HepG2 (cell line): ENCODE measurements around the gene CD4. TPM values are rescaled to one million over a fixed set of nuclear protein-coding genes. Genes with fewer than 3 reads are reported as not detected.

Experiments used
- ATAC-seq: fragments of 200-7000 bp; cut with Tn5 transposase; 3 replicates; pipeline ENCODE4 v1.9.1; 2020; ENCODE audit warnings: mild to moderate bottlenecking, moderate library complexity
- BruUV-seq: library from RNA; stranded (reverse); fragments of 400-500 nt; replicated peaks from 2 replicates; lab custom pipeline; 2021; lab: Mats Ljungman, UMichigan
- CTCF ChIA-PET: fragments of 300-600 bp; formaldehyde crosslinking; extraction: SDS; loops from one replicate; lab custom pipeline; 2021; ENCODE audit warnings: low total read pairs, inconsistent platforms, low intra/inter-chr PET ratio; lab: Yijun Ruan, JAX
- POLR2A ChIA-PET: fragments of 350-600 bp; sonication (Branson Sonifier 250); formaldehyde crosslinking; loops from one replicate; lab custom pipeline; 2020; ENCODE audit warnings: antibody characterized with exemption, inconsistent platforms; lab: Yijun Ruan, JAX
- DNase-seq: peaks from one replicate; pipeline ENCODE4 v3.0.0-alpha.2; 2015; ENCODE audit warnings: low spot score
- FAIRE-seq: peaks from 3 replicates; lab custom pipeline; 2011; peaks lifted over from hg19 to GRCh38; lab: Jason Lieb, UNC
- H2AFZ ChIP-seq: one replicate; pipeline ENCODE4 v1.6.1; 2011; ENCODE audit warnings: low read length, inconsistent platforms
- H3K27ac ChIP-seq: fragments of 300-600 bp; 3 replicates; pipeline ENCODE4 v1.8.0; 2011; ENCODE audit warnings: mixed run types, mild to moderate bottlenecking, mixed read lengths, low read length, inconsistent platforms; ENCODE audit not compliant: insufficient read depth; ENCODE audit errors: extremely low read length
- H3K27me3 ChIP-seq, 2 experiments: fragments of 200-600 bp in 1 of 2; 2 replicates in 1 of 2; 3 replicates in 1 of 2; pipeline versions ENCODE4 v1.6.0 to v1.8.0; 2011; ENCODE audit warnings: low read length in 2 of 2, mild to moderate bottlenecking in 2 of 2, moderate library complexity in 2 of 2, inconsistent platforms in 1 of 2; ENCODE audit not compliant: insufficient read depth in 2 of 2, control insufficient read depth in 1 of 2
- H3K36me3 ChIP-seq, 2 experiments: fragments of 200-600 bp in 1 of 2; replicated peaks in 1 of 2; 2 replicates in 1 of 2; 3 replicates in 1 of 2; pipeline versions ENCODE4 v1.5.1 to v1.8.0; 2011; ENCODE audit warnings: low read length in 2 of 2, inconsistent platforms in 1 of 2; ENCODE audit not compliant: insufficient read depth in 2 of 2, control insufficient read depth in 1 of 2
- H3K4me1 ChIP-seq: 2 replicates; pipeline ENCODE4 v1.5.1; 2012; ENCODE audit warnings: low read length, inconsistent platforms; ENCODE audit not compliant: insufficient read depth
- H3K4me2 ChIP-seq: 2 replicates; pipeline ENCODE4 v1.6.0; 2011; ENCODE audit warnings: low read depth, low read length, inconsistent platforms
- H3K4me3 ChIP-seq, 3 experiments: fragments of 200-600 bp in 1 of 3; sonication (generic), shearing (Covaris generic) in 1 of 3; replicated peaks in 1 of 3; 2 replicates each; pipeline ENCODE4 v1.5.1; 2011 to 2016; ENCODE audit warnings: low read length in 3 of 3, inconsistent platforms in 2 of 3, low read depth in 2 of 3, mild to moderate bottlenecking in 2 of 3, control low read depth in 1 of 3, mixed read lengths in 1 of 3; ENCODE audit not compliant: insufficient read depth in 1 of 3
- H3K79me2 ChIP-seq: one replicate; pipeline ENCODE4 v1.6.1; 2011; ENCODE audit warnings: low read length, inconsistent platforms; ENCODE audit not compliant: insufficient read depth
- H3K9ac ChIP-seq: 2 replicates; pipeline ENCODE4 v1.6.0; 2011; ENCODE audit warnings: mild to moderate bottlenecking, low read depth, low read length, inconsistent platforms; ENCODE audit not compliant: insufficient read depth
- H3K9me3 ChIP-seq: 2 replicates; pipeline ENCODE4 v1.5.1; 2012; ENCODE audit warnings: mild to moderate bottlenecking, low read length
- H4K20me1 ChIP-seq: 2 replicates; pipeline ENCODE4 v1.6.0; 2011; ENCODE audit warnings: inconsistent platforms, mild to moderate bottlenecking, low read length, moderate library complexity; ENCODE audit not compliant: insufficient read depth
- AGO2 ChIP-seq: fragments of 200-400 bp; formaldehyde crosslinking; optimal IDR thresholded peaks from 2 replicates; pipeline ENCODE3; 2017; ENCODE audit warnings: mild to moderate bottlenecking, low read depth, low read length, moderate library complexity
- ARNT2 ChIP-seq: sonication (generic); formaldehyde crosslinking; IDR thresholded peaks from 2 replicates; pipeline ENCODE4 v1.8.0; 2022; ENCODE audit warnings: mild to moderate bottlenecking, low read depth, missing genetic modification reagents, moderate library complexity
- ATF7 ChIP-seq, 2 experiments: fragments of 450-650 bp in 1 of 2; sonication (generic) in 1 of 2; formaldehyde crosslinking in 1 of 2; IDR thresholded peaks; 2 replicates each; pipeline versions ENCODE4 v1.4.0 to v1.6.1; 2016 to 2020; ENCODE audit warnings: antibody characterized with exemption in 1 of 2, mild to moderate bottlenecking in 1 of 2, missing genetic modification reagents in 1 of 2
- HHEX ChIP-seq: IDR thresholded peaks from 2 replicates; pipeline ENCODE4 v1.6.1; 2016; ENCODE audit warnings: control low read depth
- IKZF1 ChIP-seq: fragments of 450-650 bp; IDR thresholded peaks from 2 replicates; pipeline ENCODE4 v1.7.1; 2016
- JUNB ChIP-seq: sonication (generic); formaldehyde crosslinking; IDR thresholded peaks from 2 replicates; pipeline ENCODE4 v1.8.0; 2022; ENCODE audit warnings: missing genetic modification reagents, mild to moderate bottlenecking, borderline replicate concordance
- KLF6 ChIP-seq: IDR thresholded peaks from 2 replicates; pipeline ENCODE4 v1.8.0; 2016; ENCODE audit warnings: missing biosample characterization, missing genetic modification reagents
- MNT ChIP-seq: fragments of 450-650 bp; IDR thresholded peaks from 2 replicates; pipeline ENCODE4 v1.6.1; 2016
- SAP130 ChIP-seq: IDR thresholded peaks from 2 replicates; pipeline ENCODE4 v1.6.1; 2016; ENCODE audit warnings: low read depth
- SKIL ChIP-seq: sonication (generic); formaldehyde crosslinking; IDR thresholded peaks from 2 replicates; pipeline ENCODE4 v1.8.0; 2022; ENCODE audit warnings: missing genetic modification reagents, mild to moderate bottlenecking, moderate library complexity, borderline replicate concordance
- ZNF326 ChIP-seq: sonication (generic); formaldehyde crosslinking; IDR thresholded peaks from 2 replicates; pipeline ENCODE4 v1.4.0; 2020; ENCODE audit warnings: missing genetic modification reagents, borderline replicate concordance
- ZNF337 ChIP-seq: sonication (generic); formaldehyde crosslinking; IDR thresholded peaks from 2 replicates; pipeline ENCODE4 v1.5.1; 2020; ENCODE audit warnings: missing genetic modification reagents, low read depth, mild to moderate bottlenecking, borderline replicate concordance
- ZNF432 ChIP-seq: sonication (generic); formaldehyde crosslinking; IDR thresholded peaks from 2 replicates; pipeline ENCODE4 v1.5.0; 2020; ENCODE audit warnings: missing genetic modification reagents, mild to moderate bottlenecking, borderline replicate concordance
- ZSCAN21 ChIP-seq: sonication (generic); formaldehyde crosslinking; IDR thresholded peaks from 2 replicates; pipeline ENCODE4 v1.8.0; 2022; ENCODE audit warnings: mild to moderate bottlenecking, missing genetic modification reagents, moderate library complexity, borderline replicate concordance
- ZSCAN30 ChIP-seq: sonication (generic); formaldehyde crosslinking; IDR thresholded peaks from 2 replicates; pipeline ENCODE4 v1.5.0; 2020; ENCODE audit warnings: mild to moderate bottlenecking, missing genetic modification reagents
- WGBS: methylation state at CpG from one replicate; pipeline ENCODE4 v1.1.6; 2017; ENCODE audit warnings: low lambda C conversion rate; 5-methylcytosine and 5-hydroxymethylcytosine counted together
- in situ Hi-C: cut with HindIII; loops from 2 replicates; pipeline ENCODE4 v1.10.0; 2017; ENCODE audit warnings: low pct_unique_long_range_greater_than_20kb; ENCODE audit not compliant: extremely low pct_ligation_motif_present
- intact Hi-C: fragments of 100-400 bp; cut with micrococcal nuclease; formaldehyde crosslinking; loops from one replicate; pipeline ENCODE4 v1.10.0; 2022; ENCODE audit not compliant: unreplicated experiment
- polyA plus RNA-seq, 8 experiments: library from polyadenylated mRNA; depleted of rRNA in 3 of 8; stranded (reverse) in 7 of 8; unstranded in 1 of 8; fragments of >200 nt; fragmentation: Illumina TruSeq in 4 of 8; extraction: Trizol in 4 of 8; gene quantifications; 2 replicates each; pipeline versions ENCODE4 v1.2.1 to v1.2.3, GENCODE V29; 2011 to 2016; ENCODE audit warnings: low read depth in 4 of 8, missing spikeins in 1 of 8, mixed read lengths in 1 of 8; ENCODE audit not compliant: insufficient read depth in 1 of 8
- total RNA-seq, 5 experiments: library from RNA; depleted of rRNA; stranded (reverse); fragments of >200 nt; fragmentation: Illumina TruSeq; extraction: Trizol; gene quantifications; 2 replicates each; pipeline ENCODE4 v1.2.3, GENCODE V29; 2016; ENCODE audit warnings: low read depth in 1 of 5
- TF ChIP-seq, protein P1 (sequence below): sonication (generic); formaldehyde crosslinking; IDR thresholded peaks from 2 replicates; pipeline ENCODE4 v1.8.1; 2023; ENCODE audit warnings: mild to moderate bottlenecking, missing genetic modification reagents
- TF ChIP-seq, protein P2 (sequence below): sonication (generic); formaldehyde crosslinking; IDR thresholded peaks from 2 replicates; pipeline ENCODE4 v1.4.0; 2020; ENCODE audit warnings: missing genetic modification reagents

CD4 gene
- total and polyA plus RNA-seq, 2 of the 13 experiments (the other 11 are each of a cell fraction or from before 2014, with no cell fraction given), result 0.07 to 0.95 TPM

DNA sequence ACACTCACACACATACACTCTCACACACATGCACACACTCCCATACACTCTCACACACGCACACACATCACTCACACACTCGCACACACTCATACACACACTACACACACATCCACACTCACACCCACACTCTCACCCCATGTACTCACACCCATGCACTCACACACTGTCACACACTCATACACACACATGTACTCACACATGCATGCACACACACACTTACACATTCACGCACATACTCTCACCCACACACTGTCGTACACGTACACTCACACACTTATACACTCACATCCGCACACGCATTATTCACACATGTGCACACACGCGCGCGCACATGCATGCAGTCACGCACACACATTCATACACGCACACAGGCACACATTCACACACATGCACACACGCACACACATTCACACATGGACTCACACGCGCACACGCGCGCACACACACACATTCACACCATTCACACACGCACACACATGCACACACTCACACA lies 28.4 kb downstream of the CD4 start:
- DNase-seq, result no peak
- H3K4me2 ChIP-seq, result no peak overlapping the region
- no peak for FAIRE-seq
- no peak overlapping the region for H3K9ac ChIP-seq
- ChIA-PET CTCF (no interaction called here), POLR2A (no interaction called here)
- no peaks in the 10 kb centered on the region for H3K9me3 ChIP-seq
- no peaks in the 10 kb centered on the region for H4K20me1 ChIP-seq
- H3K4me1 ChIP-seq, result peaks cover 42% of the 10 kb centered on the region
- H3K79me2 ChIP-seq, result no peaks in the 10 kb centered on the region
- intact Hi-C loops, result no loop called here
- in situ Hi-C loops, result no loop called here
- no peak overlapping the region for H3K27ac ChIP-seq
- no peak overlapping the region for H2AFZ ChIP-seq
- BruUV-seq, result no TSS peak
- H3K36me3 ChIP-seq, result no peaks in the 10 kb centered on the region
- peaks cover 7 to 34% of the 10 kb centered on the region in 2 experiments; a peak in 4 of 5 replicates for H3K27me3 ChIP-seq
- H3K4me3 ChIP-seq, result no peak overlapping the region
- no peak for ATAC-seq
- 93% methylated on average over 20 of the region's 20 CpGs for WGBS
- TF ChIP-seq ATF7 (IDR thresholded peaks at IDR 0.05) (no peak), ATF7 (CRISPR knock-in tag; IDR thresholded peaks at IDR 0.05) (0 out of 2 replicates have a peak, but pooled peaks have one; percentile 12), ZNF326 (CRISPR knock-in tag) (no peak), AGO2 (peak; percentile 57), ZNF432 (CRISPR knock-in tag) (no peak), KLF6 (CRISPR knock-in tag) (no peak), HHEX (CRISPR knock-in tag) (no peak), ZSCAN21 (CRISPR knock-in tag) (0 out of 2 replicates have a peak, but pooled peaks have one; percentile 29), ZSCAN30 (CRISPR knock-in tag) (no peak), IKZF1 (0 out of 2 replicates have a peak, but pooled peaks have one; percentile 39), SKIL (no peak), JUNB (0 out of 2 replicates have a peak, but pooled peaks have one; percentile 24), ARNT2 (CRISPR knock-in tag) (no peak), SAP130 (CRISPR knock-in tag) (no peak), ZNF337 (CRISPR knock-in tag) (no peak), MNT (peak; percentile 88)
- TF ChIP-seq, protein P1, sequence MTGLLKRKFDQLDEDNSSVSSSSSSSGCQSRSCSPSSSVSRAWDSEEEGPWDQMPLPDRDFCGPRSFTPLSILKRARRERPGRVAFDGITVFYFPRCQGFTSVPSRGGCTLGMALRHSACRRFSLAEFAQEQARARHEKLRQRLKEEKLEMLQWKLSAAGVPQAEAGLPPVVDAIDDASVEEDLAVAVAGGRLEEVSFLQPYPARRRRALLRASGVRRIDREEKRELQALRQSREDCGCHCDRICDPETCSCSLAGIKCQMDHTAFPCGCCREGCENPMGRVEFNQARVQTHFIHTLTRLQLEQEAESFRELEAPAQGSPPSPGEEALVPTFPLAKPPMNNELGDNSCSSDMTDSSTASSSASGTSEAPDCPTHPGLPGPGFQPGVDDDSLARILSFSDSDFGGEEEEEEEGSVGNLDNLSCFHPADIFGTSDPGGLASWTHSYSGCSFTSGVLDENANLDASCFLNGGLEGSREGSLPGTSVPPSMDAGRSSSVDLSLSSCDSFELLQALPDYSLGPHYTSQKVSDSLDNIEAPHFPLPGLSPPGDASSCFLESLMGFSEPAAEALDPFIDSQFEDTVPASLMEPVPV (CRISPR knock-in tag), result no peak
- TF ChIP-seq, protein P2, sequence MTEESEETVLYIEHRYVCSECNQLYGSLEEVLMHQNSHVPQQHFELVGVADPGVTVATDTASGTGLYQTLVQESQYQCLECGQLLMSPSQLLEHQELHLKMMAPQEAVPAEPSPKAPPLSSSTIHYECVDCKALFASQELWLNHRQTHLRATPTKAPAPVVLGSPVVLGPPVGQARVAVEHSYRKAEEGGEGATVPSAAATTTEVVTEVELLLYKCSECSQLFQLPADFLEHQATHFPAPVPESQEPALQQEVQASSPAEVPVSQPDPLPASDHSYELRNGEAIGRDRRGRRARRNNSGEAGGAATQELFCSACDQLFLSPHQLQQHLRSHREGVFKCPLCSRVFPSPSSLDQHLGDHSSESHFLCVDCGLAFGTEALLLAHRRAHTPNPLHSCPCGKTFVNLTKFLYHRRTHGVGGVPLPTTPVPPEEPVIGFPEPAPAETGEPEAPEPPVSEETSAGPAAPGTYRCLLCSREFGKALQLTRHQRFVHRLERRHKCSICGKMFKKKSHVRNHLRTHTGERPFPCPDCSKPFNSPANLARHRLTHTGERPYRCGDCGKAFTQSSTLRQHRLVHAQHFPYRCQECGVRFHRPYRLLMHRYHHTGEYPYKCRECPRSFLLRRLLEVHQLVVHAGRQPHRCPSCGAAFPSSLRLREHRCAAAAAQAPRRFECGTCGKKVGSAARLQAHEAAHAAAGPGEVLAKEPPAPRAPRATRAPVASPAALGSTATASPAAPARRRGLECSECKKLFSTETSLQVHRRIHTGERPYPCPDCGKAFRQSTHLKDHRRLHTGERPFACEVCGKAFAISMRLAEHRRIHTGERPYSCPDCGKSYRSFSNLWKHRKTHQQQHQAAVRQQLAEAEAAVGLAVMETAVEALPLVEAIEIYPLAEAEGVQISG (CRISPR knock-in tag), result no peak
